ENCODE results near the gene NOS1.

NOS1 gene

DNA sequence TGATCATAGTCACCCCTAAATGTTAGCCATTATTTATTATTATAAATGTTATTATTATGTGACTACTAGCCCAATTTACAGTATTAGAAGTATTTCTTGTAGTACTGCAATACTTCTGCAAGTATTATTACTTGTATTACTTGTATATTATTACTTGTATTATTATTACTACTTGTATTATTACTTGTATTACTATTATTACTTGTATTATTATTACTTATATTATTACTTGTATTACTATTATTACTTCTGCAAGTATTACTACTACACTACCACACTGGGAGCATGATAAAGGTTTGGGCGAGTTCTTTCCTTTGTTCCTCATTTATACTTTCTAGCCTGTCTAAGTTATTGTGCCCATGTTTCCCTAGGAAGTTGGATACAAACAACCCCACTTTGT is 67.9 kb downstream of the NOS1 start:
- DNase-seq, result no peak
- TF ChIP-seq POLR2A (IDR thresholded peaks at IDR 0.05; ENCODE audit: low read length) (no peak), GATA1 (IDR thresholded peaks at IDR 0.05; ENCODE audit: low read depth, low read length) (no peak)

- no peak for TF ChIP-seq GATA1 (IDR thresholded peaks at IDR 0.05; ENCODE audit: low read depth, low read length)
- TF ChIP-seq POLR2A (IDR thresholded peaks at IDR 0.05; ENCODE audit: low read length), result no peak
Observed at GRCh38 chr12:117292688-117293087, 68.7 kb downstream of the NOS1 start.

GRCh38 chr12:117284140-117284539 is 77.3 kb downstream of the NOS1 start:
- TF ChIP-seq GATA1 (IDR thresholded peaks at IDR 0.05; ENCODE audit: low read depth, low read length), result no peak
- TF ChIP-seq POLR2A (IDR thresholded peaks at IDR 0.05; ENCODE audit: low read length), result no peak
- DNase-seq, result no peak

More at GRCh38 chr12:117292688-117293087, 68.7 kb downstream of the NOS1 start:
- no peak for DNase-seq

DNA sequence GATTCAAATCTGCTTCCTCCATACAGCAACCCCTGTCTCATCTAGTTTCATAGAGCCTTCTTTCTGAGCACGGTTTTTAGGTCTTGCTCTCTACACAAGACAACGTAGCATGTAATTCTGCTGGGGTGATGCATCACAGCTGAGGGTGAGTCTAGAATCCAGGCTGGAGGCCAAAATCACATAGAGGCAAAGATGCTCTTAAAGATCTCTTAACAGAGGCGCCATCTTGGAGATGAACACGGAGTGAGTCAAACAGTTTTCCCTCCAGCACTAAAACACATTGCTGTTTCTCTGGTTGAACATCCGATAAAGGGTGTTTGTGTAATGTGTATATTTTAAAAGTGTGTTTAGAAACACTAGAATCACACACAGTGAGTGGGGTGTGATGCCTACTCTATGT is 78.9 kb downstream of the NOS1 start:
- TF ChIP-seq GATA1 (IDR thresholded peaks at IDR 0.05; ENCODE audit: low read depth, low read length), result no peak
- no peak for TF ChIP-seq POLR2A (IDR thresholded peaks at IDR 0.05; ENCODE audit: low read length)
- no peak for DNase-seq

DNA sequence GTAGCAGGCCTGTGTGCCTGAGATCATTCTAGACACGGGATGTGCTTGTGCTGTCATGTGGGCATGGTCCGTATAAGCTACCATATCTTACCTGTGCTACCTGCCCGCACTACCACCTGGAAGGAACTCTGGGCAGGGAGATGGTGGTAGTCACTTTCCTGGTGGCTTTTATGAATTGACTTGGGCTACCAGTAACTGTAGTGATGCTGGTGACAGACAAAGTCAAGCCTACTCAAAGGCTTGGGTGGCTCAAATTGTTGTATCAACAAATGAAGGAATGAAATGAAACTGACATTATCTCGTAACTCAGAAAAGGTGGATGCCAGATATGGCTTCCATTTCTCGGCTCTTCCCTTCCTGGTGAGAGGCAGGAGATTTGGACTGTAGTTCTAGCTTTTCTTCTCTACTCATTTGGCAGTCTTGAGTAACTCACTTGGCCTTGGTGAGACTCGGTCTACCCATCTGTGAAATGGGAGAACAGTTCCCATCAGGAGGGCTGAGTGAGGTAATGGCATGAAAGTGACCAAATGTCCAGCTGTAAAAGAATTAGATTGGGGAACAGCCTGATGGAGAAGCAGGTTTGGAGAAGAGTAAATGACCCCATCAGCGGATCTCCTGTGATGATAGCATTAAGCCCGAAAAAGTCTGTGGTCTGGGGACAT is 81.3 kb downstream of the NOS1 start:
- no peak for DNase-seq
- no peak for TF ChIP-seq GATA1 (IDR thresholded peaks at IDR 0.05; ENCODE audit: low read depth, low read length)
- no peak for TF ChIP-seq POLR2A (IDR thresholded peaks at IDR 0.05; ENCODE audit: low read length)

GRCh38 chr12:117279606-117280005 is 81.8 kb downstream of the NOS1 start:
- DNase-seq, result no peak
- no peak for TF ChIP-seq GATA1 (IDR thresholded peaks at IDR 0.05; ENCODE audit: low read depth, low read length)
- no peak for TF ChIP-seq POLR2A (IDR thresholded peaks at IDR 0.05; ENCODE audit: low read length)

DNA sequence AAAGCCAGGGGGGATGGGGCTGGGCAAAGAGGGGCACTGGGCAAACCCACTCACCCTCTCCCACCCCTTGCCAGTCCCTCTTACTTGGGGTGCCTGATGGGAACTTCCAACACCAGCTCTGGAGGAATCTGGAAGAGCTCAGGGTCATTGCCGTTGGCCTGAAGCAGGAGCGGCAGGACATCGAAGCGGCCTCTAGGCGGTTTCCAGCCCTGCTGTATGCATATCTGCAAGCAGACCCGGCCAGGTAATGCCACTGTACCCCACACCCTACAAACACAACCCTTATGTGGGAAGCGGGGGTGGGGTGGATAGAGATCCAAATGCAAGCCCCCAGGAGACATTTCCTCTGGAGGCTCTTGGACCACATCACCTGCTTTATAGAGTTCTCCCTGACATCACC is 83.6 kb downstream of the NOS1 start:
- no peak for DNase-seq
- TF ChIP-seq GATA1 (IDR thresholded peaks at IDR 0.05; ENCODE audit: low read depth, low read length) (no peak), POLR2A (IDR thresholded peaks at IDR 0.05; ENCODE audit: low read length) (no peak)

DNA sequence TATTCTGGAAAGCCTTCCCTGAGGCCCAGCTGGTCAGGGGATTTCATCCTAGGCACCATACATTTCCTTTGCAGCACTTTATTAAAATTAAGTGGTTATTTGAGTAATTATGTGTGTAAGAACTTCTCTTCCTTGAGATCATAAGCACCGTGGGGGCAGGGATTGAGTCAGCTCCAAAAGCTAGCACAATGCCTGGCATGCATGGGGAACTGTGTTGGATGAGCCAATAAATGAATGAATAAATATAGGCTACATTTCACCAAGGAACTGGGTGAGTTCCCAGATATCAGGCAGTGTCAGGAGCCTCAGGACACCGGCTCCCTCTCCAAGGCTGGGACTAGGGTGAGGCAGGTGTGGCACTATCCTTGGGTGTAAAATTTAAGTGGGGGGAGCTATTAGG is 88.3 kb downstream of the NOS1 start:
- DNase-seq, result no peak
- TF ChIP-seq POLR2A (IDR thresholded peaks at IDR 0.05; ENCODE audit: low read length), result no peak
- no peak for TF ChIP-seq GATA1 (IDR thresholded peaks at IDR 0.05; ENCODE audit: low read depth, low read length)

DNA sequence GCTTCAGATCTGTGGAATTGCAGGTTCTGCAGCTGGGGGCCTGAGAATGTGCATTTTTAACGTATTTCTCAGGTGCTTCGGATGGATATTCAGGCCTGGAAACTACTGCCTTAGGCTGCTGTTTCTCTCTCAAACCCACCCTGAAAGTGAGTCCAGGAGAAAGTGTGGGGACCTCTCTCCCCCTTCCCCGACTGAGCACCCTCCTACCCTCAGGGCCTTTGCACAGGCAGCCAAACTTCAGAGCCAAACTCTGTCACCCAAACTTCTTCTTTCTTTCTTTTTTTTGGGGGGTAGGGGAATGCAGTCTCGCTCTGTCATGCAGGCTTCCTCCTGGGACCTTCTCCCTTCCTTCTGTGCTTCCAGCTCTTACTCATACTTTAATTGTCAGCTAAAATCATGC is 88.7 kb downstream of the NOS1 start:
- no peak for DNase-seq

GRCh38 chr12:117262749-117263148 is 98.7 kb downstream of the NOS1 start:
- no peak for DNase-seq
- TF ChIP-seq GATA1 (IDR thresholded peaks at IDR 0.05; ENCODE audit: low read depth, low read length), result no peak
- no peak for TF ChIP-seq POLR2A (IDR thresholded peaks at IDR 0.05; ENCODE audit: low read length)

More for the DNA sequence above, 88.7 kb downstream of the NOS1 start:
- TF ChIP-seq POLR2A (IDR thresholded peaks at IDR 0.05; ENCODE audit: low read length) (no peak), GATA1 (IDR thresholded peaks at IDR 0.05; ENCODE audit: low read depth, low read length) (no peak)

DNA sequence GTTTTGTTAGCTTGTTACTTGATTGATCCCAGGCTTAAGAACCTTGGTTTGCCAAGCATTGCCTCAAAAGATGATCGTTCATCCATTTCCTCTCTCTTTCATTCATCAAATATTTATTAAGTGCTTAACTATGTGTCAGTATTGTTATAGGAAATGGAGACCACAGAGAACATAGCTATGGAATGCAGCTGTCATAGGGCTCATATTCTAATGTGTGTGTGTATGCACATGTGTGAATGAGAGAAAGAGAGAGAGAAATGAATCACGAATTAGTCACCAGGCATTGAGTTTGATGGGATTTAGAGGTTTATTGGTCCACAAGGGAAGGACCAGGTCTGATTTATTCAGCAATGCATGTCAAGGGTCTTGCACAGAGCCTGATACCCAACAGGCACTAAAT is 100.2 kb downstream of the NOS1 start:
- DNase-seq, result no peak
- TF ChIP-seq GATA1 (IDR thresholded peaks at IDR 0.05; ENCODE audit: low read depth, low read length), result no peak
- no peak for TF ChIP-seq POLR2A (IDR thresholded peaks at IDR 0.05; ENCODE audit: low read length)

DNA sequence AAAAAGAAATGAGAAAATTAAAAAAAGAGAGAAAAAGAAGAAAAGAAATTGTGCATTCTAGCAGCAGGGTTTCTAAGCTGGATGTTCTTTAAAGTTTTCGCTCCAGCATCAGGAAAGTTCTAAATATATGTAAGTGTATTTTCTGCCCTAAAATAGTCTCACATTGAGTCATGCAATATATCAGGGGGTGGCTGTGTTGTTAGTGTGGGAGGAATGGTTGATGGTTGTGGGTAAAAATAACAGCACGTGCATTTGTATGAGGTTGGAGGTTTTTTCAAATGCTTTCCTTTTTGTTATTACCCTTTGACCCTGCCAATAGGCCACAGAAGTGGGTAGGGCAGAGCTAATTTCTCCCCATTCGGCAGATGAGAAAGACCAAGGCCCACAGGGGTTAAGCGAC is 106.0 kb downstream of the NOS1 start:
- TF ChIP-seq GATA1 (IDR thresholded peaks at IDR 0.05; ENCODE audit: low read depth, low read length), result no peak
- no peak for TF ChIP-seq POLR2A (IDR thresholded peaks at IDR 0.05; ENCODE audit: low read length)
- DNase-seq, result no peak

DNA sequence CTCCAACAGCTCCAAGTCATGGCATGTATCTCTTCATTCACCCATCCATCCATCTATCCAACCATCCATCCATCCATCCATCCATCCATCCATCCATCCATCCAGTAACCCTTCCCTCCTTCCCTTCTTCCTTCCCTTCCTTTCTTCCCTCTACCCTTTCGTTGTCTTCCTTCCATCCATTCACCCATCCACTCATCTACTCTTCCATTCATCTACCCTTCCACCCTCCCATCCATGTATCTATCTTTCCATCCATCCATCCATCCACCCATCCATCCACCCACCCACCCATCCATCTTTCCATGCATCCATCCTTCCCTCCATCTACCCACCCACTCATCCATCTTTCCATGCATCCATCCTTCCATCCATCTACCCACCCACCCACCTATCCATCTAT is 117.9 kb downstream of the NOS1 start:
- TF ChIP-seq POLR2A (IDR thresholded peaks at IDR 0.05; ENCODE audit: low read length) (no peak), GATA1 (IDR thresholded peaks at IDR 0.05; ENCODE audit: low read depth, low read length) (no peak)
- DNase-seq, result no peak

GRCh38 chr12:117241697-117242096 is 119.7 kb downstream of the NOS1 start:
- DNase-seq, result no peak
- TF ChIP-seq GATA1 (IDR thresholded peaks at IDR 0.05; ENCODE audit: low read depth, low read length), result no peak
- TF ChIP-seq POLR2A (IDR thresholded peaks at IDR 0.05; ENCODE audit: low read length), result no peak

GRCh38 chr12:117240081-117240755 is 121.2 kb downstream of the NOS1 start:
- TF ChIP-seq GATA1 (IDR thresholded peaks at IDR 0.05; ENCODE audit: low read depth, low read length) (no peak), POLR2A (IDR thresholded peaks at IDR 0.05; ENCODE audit: low read length) (no peak)
- DNase-seq, result no peak

Data from erythroblast (primary cell).